Transverse colon (tissue), 4 donors: ENCODE data around the gene SDHD.

Source experiments
- EP300 ChIP-seq: sonication (generic); formaldehyde crosslinking; IDR thresholded peaks from one replicate; pipeline ENCODE4 v1.6.1; 2017; ENCODE audit warnings: antibody characterized with exemption, low read depth
- POLR2A ChIP-seq: fragments of 450-650 bp; IDR thresholded peaks from one replicate; pipeline ENCODE4 v1.6.1; 2016; ENCODE audit warnings: antibody characterized with exemption, mild to moderate bottlenecking, moderate library complexity
- POLR2AphosphoS5 ChIP-seq, 3 donors: sonication (generic); formaldehyde crosslinking; IDR thresholded peaks; one replicate each; pipeline ENCODE4 v1.6.1; 2016; ENCODE audit warnings: antibody characterized with exemption in 3 of 3
- TF ChIP-seq, protein P1 (sequence below), 5 experiments: fragments of 200-600 bp in 3 of 5; fragments of 450-650 bp in 2 of 5; sonication (generic) in 3 of 5; IDR thresholded peaks; 1 replicate in 2 of 5; 2 replicates in 3 of 5; pipeline ENCODE4 v1.5.1; 2016 to 2017; ENCODE audit warnings: antibody characterized with exemption in 5 of 5, inconsistent platforms in 3 of 5, mild to moderate bottlenecking in 2 of 5, moderate library complexity in 1 of 5

DNA sequence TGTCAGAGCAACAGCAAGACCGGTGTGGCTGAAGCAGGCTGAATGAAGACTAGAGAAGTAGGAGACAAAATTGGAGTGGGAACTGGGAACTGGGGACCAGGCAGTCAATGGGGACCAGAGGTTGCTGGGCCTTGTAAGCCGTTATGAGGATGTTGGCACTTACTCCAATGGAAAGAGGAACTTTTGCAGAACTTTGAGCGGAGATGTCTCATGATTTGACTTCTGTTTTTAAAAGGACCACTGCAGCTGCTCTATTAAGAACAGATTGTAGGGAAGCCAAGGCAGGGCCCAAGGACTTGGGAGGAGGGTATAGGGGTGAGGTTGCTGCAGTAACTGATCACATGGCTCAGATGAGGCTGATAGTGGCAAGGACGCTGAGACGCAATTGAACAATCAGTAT lies 43.0 kb downstream of the SDHD start:
- TF ChIP-seq, protein P1, sequence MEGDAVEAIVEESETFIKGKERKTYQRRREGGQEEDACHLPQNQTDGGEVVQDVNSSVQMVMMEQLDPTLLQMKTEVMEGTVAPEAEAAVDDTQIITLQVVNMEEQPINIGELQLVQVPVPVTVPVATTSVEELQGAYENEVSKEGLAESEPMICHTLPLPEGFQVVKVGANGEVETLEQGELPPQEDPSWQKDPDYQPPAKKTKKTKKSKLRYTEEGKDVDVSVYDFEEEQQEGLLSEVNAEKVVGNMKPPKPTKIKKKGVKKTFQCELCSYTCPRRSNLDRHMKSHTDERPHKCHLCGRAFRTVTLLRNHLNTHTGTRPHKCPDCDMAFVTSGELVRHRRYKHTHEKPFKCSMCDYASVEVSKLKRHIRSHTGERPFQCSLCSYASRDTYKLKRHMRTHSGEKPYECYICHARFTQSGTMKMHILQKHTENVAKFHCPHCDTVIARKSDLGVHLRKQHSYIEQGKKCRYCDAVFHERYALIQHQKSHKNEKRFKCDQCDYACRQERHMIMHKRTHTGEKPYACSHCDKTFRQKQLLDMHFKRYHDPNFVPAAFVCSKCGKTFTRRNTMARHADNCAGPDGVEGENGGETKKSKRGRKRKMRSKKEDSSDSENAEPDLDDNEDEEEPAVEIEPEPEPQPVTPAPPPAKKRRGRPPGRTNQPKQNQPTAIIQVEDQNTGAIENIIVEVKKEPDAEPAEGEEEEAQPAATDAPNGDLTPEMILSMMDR (IDR thresholded peaks at IDR 0.05) = no peak
- no peak for TF ChIP-seq POLR2A
- no peak for TF ChIP-seq EP300
- no peak for TF ChIP-seq POLR2AphosphoS5 (IDR thresholded peaks at IDR 0.05)
